Mesodermal cell (in vitro differentiated cells): ENCODE data around the gene LRMDA.
A peak's percentile ranks its signal among the peaks of the same experiment; 100 is the strongest.

Experiments used
- H3K27ac ChIP-seq: 2 replicates; pipeline ENCODE4 v1.7.0; 2013; ENCODE audit warnings: mild to moderate bottlenecking, low read depth, low read length, moderate library complexity; ENCODE audit not compliant: severe bottlenecking
- H3K36me3 ChIP-seq: 2 replicates; pipeline ENCODE4 v1.7.1; 2013; ENCODE audit warnings: mild to moderate bottlenecking, low read length, moderate library complexity; ENCODE audit not compliant: control insufficient read depth, insufficient read depth
- H3K4me1 ChIP-seq: one replicate; pipeline ENCODE4 v1.7.1; 2013; ENCODE audit warnings: mild to moderate bottlenecking, low read length; ENCODE audit not compliant: insufficient read depth, control insufficient read depth, poor library complexity, severe bottlenecking
- H3K4me3 ChIP-seq: 2 replicates; pipeline ENCODE4 v1.7.0; 2013; ENCODE audit warnings: low read length, control low read depth, mild to moderate bottlenecking; ENCODE audit not compliant: insufficient read depth, poor library complexity, severe bottlenecking; ENCODE audit errors: extremely low read depth
- H3K9me3 ChIP-seq: 2 replicates; pipeline ENCODE4 v1.7.1; 2013; ENCODE audit warnings: mild to moderate bottlenecking, low read length, moderate library complexity; ENCODE audit not compliant: control insufficient read depth
- WGBS, 2 experiments: methylation state at CpG; one replicate each; pipeline ENCODE4 v1.1.5; 2013; ENCODE audit warnings: missing lambda C conversion rate in 2 of 2; ENCODE audit not compliant: insufficient coverage in 2 of 2; 5-methylcytosine and 5-hydroxymethylcytosine counted together

LRMDA gene

GRCh38 chr10:76113952-76114351, 682.5 kb downstream of the LRMDA start:
- H3K27ac ChIP-seq: peak overlapping the region; percentile 81
- peaks cover 30% of the 10 kb centered on the region for H3K4me1 ChIP-seq
- WGBS, 2 experiments: 40 to 50% methylated on average over 2 of the region's 4 CpGs

GRCh38 chr10:76114581-76115001, 683.2 kb downstream of the LRMDA start:
- Histone ChIP-seq H3K9me3 (peaks cover 4% of the 10 kb centered on the region), H3K4me1 (peaks cover 30% of the 10 kb centered on the region), H3K27ac (peak overlapping the region; percentile 13), H3K4me3 (no peak overlapping the region), H3K36me3 (no peaks in the 10 kb centered on the region)
- 84 to 89% methylated on average over 3 to 6 of the region's 9 CpGs for WGBS, 2 experiments

More at GRCh38 chr10:76113952-76114351, 682.5 kb downstream of the LRMDA start:
- H3K9me3 ChIP-seq: peaks cover 4% of the 10 kb centered on the region
- H3K36me3 ChIP-seq: no peaks in the 10 kb centered on the region
- H3K4me3 ChIP-seq: no peak overlapping the region

GRCh38 chr10:76115131-76115470, 683.7 kb downstream of the LRMDA start:
- H3K36me3 ChIP-seq: no peaks in the 10 kb centered on the region
- 86 to 88% methylated on average over 6 of the region's 6 CpGs for WGBS, 2 experiments
- no peak overlapping the region for H3K4me3 ChIP-seq
- H3K27ac ChIP-seq: peak overlapping the region; percentile 13
- H3K9me3 ChIP-seq: peaks cover 4% of the 10 kb centered on the region
- peaks cover 30% of the 10 kb centered on the region for H3K4me1 ChIP-seq

- peak overlapping the region; percentile 13 for H3K27ac ChIP-seq
- H3K4me1 ChIP-seq: peaks cover 30% of the 10 kb centered on the region
- WGBS, 2 experiments: 79 to 80% methylated on average over 10 to 11 of the region's 11 CpGs
- H3K4me3 ChIP-seq: no peak overlapping the region
- no peaks in the 10 kb centered on the region for H3K36me3 ChIP-seq
- peaks cover 4% of the 10 kb centered on the region for H3K9me3 ChIP-seq
Measured at GRCh38 chr10:76115471-76116155, 684.2 kb downstream of the LRMDA start.

- peaks cover 29% of the 10 kb centered on the region for H3K4me1 ChIP-seq
- no peak overlapping the region for H3K4me3 ChIP-seq
- no peaks in the 10 kb centered on the region for H3K9me3 ChIP-seq
- WGBS, 2 experiments: 90% methylated on average over 2 of the region's 3 CpGs
- H3K27ac ChIP-seq: no peak overlapping the region
- no peaks in the 10 kb centered on the region for H3K36me3 ChIP-seq
Measured at GRCh38 chr10:76116523-76116922, 685.1 kb downstream of the LRMDA start.

GRCh38 chr10:76117949-76118348, 686.5 kb downstream of the LRMDA start:
- Histone ChIP-seq H3K36me3 (no peaks in the 10 kb centered on the region), H3K27ac (no peak overlapping the region), H3K4me1 (peaks cover 17% of the 10 kb centered on the region), H3K4me3 (no peak overlapping the region), H3K9me3 (no peaks in the 10 kb centered on the region)

- no peak overlapping the region for H3K27ac ChIP-seq
- peaks cover 6% of the 10 kb centered on the region for H3K4me1 ChIP-seq
- 90 to 100% methylated on average over 1 of the region's 2 CpGs for WGBS, 2 experiments
- H3K4me3 ChIP-seq: no peak overlapping the region
- no peaks in the 10 kb centered on the region for H3K36me3 ChIP-seq
- H3K9me3 ChIP-seq: no peaks in the 10 kb centered on the region
Measured at GRCh38 chr10:76119036-76119435, 687.6 kb downstream of the LRMDA start.

- WGBS, 2 experiments: 86% methylated on average over 1 of the region's 1 CpG; no CpG with 5 or more reads in 1 of the 2 experiments
- Histone ChIP-seq H3K9me3 (no peaks in the 10 kb centered on the region), H3K4me1 (peaks cover under 1% of the 10 kb centered on the region), H3K36me3 (no peaks in the 10 kb centered on the region), H3K27ac (no peak overlapping the region), H3K4me3 (no peak overlapping the region)
Measured at GRCh38 chr10:76119515-76119914, 688.1 kb downstream of the LRMDA start.

- Histone ChIP-seq H3K36me3 (no peaks in the 10 kb centered on the region), H3K4me3 (no peak overlapping the region), H3K27ac (no peak overlapping the region), H3K9me3 (no peaks in the 10 kb centered on the region), H3K4me1 (no peaks in the 10 kb centered on the region)
- WGBS, 2 experiments: 92 to 97% methylated on average over 3 of the region's 4 CpGs
Measured at GRCh38 chr10:76122056-76122455, 690.6 kb downstream of the LRMDA start.

GRCh38 chr10:76124280-76124679, 692.9 kb downstream of the LRMDA start:
- Histone ChIP-seq H3K36me3 (no peaks in the 10 kb centered on the region), H3K9me3 (no peaks in the 10 kb centered on the region), H3K4me3 (no peak overlapping the region), H3K27ac (no peak overlapping the region), H3K4me1 (no peaks in the 10 kb centered on the region)
- WGBS, 2 experiments: 80% methylated on average over 1 of the region's 1 CpG

GRCh38 chr10:76125900-76126299, 694.5 kb downstream of the LRMDA start:
- H3K9me3 ChIP-seq: no peaks in the 10 kb centered on the region
- H3K36me3 ChIP-seq: no peaks in the 10 kb centered on the region
- WGBS, 2 experiments: 92% methylated on average over 2 of the region's 2 CpGs; no CpG with 5 or more reads in 1 of the 2 experiments
- no peaks in the 10 kb centered on the region for H3K4me1 ChIP-seq
- no peak overlapping the region for H3K4me3 ChIP-seq
- no peak overlapping the region for H3K27ac ChIP-seq
